ENCODE measurements around the gene BOD1L1.

GRCh38 chr4:13590766-13591165, 36.8 kb downstream of the BOD1L1 start:
- TF ChIP-seq CTCF (conservative IDR thresholded peaks at IDR 0.05; ENCODE audit: low read depth in 2 of 2) (no peak), EZH2 (IDR thresholded peaks at IDR 0.05; ENCODE audit: low read depth, unreplicated experiment) (no peak), POLR2AphosphoS5 (IDR thresholded peaks at IDR 0.05; ENCODE audit: low read depth) (no peak), ZNF331 (CRISPR knock-in tag; IDR thresholded peaks at IDR 0.05; ENCODE audit: low read depth) (no peak), EZH2phosphoT487 (IDR thresholded peaks at IDR 0.05; ENCODE audit: unreplicated experiment) (no peak), JUNB (IDR thresholded peaks at IDR 0.05; ENCODE audit: unreplicated experiment) (no peak), REST (IDR thresholded peaks at IDR 0.05; ENCODE audit: unreplicated experiment) (no peak), NANOG (IDR thresholded peaks at IDR 0.05; ENCODE audit: borderline replicate concordance) (no peak), CREB1 (CRISPR knock-in tag; IDR thresholded peaks at IDR 0.05; ENCODE audit: low read depth) (no peak)
